HG03066 (cell line): ENCODE results near the gene TNK2.
"Not testable (repeated sequence)": the region's sequence is repeated elsewhere in the genome, so short reads cannot be mapped to it uniquely, and the experiment has no call there.

Experiments
- ATAC-seq: cut with Tn5 transposase; IDR thresholded peaks from one replicate; pipeline ENCODE4 v1.9.1; 2021; ENCODE audit warnings: low read depth; ENCODE audit not compliant: unreplicated experiment

The TNK2 gene

GRCh38 chr3:195824425-195825190, 83.7 kb downstream of the TNK2 start:
- ATAC-seq: not testable (repeated sequence)

GRCh38 chr3:195823999-195824398, 84.4 kb downstream of the TNK2 start:
- no peak for ATAC-seq

- ATAC-seq: no peak
Observed at GRCh38 chr3:195823280-195823679, 85.1 kb downstream of the TNK2 start.

GRCh38 chr3:195822131-195822696, 86.1 kb downstream of the TNK2 start:
- no peak for ATAC-seq

- ATAC-seq: no peak
Observed at GRCh38 chr3:195821403-195822130, 86.8 kb downstream of the TNK2 start.

- ATAC-seq: no peak
Observed at GRCh38 chr3:195820901-195821300, 87.5 kb downstream of the TNK2 start.

DNA sequence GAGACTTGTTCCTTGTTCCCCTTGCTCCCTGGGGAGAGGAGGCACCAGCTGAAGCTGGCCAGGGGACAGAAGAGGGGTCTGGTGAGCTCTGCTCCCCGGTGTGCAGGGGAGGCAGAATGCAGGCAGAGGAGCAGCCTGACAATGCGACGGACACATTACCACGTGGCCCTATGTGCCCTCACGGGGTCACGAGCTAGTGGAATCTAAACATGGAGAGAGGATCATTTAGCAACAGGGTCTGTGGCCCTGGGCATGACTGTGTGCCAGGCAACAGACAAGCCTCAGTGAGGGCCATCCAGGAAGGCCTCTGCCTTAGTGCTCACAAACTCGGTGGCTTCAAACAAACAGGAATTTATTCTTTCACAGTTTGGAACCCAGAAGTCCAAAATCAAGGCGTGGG, 88.2 kb downstream of the TNK2 start:
- ATAC-seq: no peak

- no peak for ATAC-seq
Observed at GRCh38 chr3:195818301-195818700, 90.0 kb downstream of the TNK2 start.

GRCh38 chr3:195817578-195818135, 90.7 kb downstream of the TNK2 start:
- no peak for ATAC-seq

DNA sequence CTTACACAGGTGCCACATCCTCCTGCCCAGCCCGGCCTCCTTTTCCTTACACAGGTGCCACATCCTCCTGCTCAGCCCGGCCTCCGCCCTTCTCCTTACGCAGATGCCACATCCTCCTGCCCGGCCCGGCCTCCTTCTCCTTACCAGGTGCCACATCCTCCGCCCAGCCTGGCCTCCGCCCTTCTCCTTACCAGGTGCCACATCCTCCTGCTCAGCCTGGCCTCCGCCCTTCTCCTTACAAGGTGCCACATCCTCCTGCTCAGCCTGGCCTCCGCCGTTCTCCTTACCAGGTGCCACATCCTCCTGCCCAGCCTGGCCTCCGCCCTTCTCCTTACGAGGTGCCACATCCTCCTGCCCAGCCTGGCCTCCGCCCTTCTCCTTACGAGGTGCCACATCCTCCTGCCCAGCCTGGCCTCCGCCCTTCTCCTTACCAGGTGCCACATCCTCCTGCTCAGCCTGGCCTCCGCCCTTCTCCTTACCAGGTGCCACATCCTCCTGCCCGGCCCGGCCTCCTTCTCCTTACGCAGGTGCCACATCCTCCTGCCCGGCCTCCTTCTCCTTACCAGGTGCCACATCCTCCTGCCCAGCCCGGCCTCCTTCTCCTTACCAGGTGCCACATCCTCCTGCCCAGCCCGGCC, 92.0 kb downstream of the TNK2 start:
- not testable (repeated sequence) for ATAC-seq

GRCh38 chr3:195815169-195815771, 93.1 kb downstream of the TNK2 start:
- ATAC-seq: no peak

DNA sequence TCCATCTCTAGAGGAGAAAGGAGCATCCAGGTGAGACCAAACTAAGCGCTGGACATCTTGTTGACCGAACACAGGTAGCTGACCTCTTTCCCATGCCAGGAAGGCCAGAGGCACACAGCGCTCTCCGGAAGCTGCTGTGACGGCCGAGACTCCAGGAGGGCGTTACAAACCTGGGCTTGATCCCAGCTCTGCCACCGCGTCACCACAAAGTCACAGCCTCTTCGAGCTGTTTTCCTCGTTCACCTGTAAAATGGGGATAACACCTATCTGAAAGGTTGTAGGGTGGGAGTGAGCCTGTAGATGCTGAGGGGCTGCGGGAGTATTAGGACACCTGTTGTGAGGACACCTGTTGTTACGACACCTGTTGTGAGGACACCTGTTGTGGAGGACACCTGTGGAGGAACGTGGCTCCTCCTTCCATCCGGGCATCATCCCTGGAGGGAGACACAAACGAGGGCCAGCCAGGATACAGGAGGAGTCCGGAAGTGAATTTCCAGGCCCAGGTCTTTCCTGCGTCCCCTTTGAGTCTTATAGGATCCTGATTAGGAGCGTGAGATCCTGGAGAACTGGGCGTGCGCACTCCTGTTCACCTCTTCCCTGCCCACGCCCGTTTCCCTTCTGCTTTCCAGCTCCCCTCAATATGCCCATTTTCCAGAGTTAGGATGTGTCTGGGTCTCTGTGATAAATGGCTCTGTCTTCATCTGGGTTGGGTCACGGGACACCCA, 94.3 kb downstream of the TNK2 start:
- ATAC-seq: no peak
